TTC549 (cell line): ENCODE measurements around the gene MAP3K20.
"Not testable (repeated sequence)": the region's sequence is repeated elsewhere in the genome, so short reads cannot be mapped to it uniquely, and the experiment has no call there.

Experiments used
- FAIRE-seq: peaks from 2 replicates; lab custom pipeline; 2012; peaks lifted over from hg19 to GRCh38; lab: Jason Lieb, UNC

MAP3K20 gene

GRCh38 chr2:173235947-173236803, 160.5 kb downstream of the MAP3K20 start:
- FAIRE-seq, result no peak

DNA sequence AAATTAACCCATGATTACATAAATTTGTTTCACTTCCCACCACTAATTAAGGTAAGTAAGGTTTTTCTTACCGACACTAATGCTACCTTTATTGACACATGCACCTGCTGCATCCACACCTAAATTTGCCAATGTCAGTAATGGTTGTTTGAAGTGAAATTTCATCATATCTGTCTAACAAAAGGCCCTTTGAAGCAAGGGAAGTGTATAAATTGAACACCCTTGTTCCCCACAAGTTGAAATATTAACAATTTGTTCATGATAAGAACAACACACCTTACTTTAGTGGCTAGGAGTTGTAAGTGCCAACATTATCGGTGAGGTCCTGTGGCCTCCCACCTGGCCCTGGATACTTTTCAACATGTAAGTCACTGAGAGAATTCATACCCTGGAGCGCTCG, 162.7 kb downstream of the MAP3K20 start:
- no peak for FAIRE-seq

DNA sequence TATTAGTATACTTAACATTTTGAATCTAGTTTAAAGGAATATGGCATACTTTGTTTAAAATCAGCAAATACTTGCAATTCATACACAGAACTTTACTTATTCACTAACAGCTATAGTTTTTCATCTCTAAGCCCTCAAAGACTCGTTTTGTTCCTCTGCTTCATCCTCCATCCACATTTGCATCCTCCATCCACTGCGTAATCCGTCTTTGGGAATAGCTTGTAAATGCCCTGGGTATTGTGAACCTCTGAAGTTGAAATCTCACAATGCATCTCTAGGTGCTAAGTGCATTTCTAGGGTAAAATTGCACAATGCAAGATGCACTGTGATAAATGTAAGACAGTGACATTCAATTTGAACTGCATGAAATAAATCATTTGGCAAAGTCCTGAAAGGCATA, 163.2 kb downstream of the MAP3K20 start:
- no peak for FAIRE-seq

- FAIRE-seq, result no peak
Observed at GRCh38 chr2:173239644-173240043, 164.0 kb downstream of the MAP3K20 start.

DNA sequence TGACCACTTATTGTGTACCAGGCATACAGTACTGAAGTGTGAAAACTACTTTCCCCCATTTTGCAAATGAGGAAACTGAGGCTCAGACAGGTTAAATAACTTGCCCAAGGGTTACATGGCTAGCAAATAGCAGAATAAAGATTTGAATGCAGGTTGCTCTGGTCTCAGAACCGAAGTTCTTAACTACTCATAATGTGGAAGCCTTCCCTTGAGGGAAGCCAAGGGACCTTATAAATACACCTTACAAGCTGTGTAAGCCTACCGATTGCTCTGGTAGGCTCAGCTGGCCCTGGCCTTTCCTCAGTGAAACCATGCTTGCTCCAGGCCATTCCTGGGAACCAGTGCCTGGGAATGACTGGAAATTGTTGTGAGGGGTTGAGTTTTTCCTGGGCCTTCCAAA, 164.4 kb downstream of the MAP3K20 start:
- FAIRE-seq, result no peak

- no peak for FAIRE-seq
Observed at GRCh38 chr2:173241643-173242042, 166.0 kb downstream of the MAP3K20 start.

GRCh38 chr2:173247156-173247555, 171.5 kb downstream of the MAP3K20 start:
- FAIRE-seq, result no peak

GRCh38 chr2:173248381-173248780, 172.7 kb downstream of the MAP3K20 start:
- FAIRE-seq, result no peak

DNA sequence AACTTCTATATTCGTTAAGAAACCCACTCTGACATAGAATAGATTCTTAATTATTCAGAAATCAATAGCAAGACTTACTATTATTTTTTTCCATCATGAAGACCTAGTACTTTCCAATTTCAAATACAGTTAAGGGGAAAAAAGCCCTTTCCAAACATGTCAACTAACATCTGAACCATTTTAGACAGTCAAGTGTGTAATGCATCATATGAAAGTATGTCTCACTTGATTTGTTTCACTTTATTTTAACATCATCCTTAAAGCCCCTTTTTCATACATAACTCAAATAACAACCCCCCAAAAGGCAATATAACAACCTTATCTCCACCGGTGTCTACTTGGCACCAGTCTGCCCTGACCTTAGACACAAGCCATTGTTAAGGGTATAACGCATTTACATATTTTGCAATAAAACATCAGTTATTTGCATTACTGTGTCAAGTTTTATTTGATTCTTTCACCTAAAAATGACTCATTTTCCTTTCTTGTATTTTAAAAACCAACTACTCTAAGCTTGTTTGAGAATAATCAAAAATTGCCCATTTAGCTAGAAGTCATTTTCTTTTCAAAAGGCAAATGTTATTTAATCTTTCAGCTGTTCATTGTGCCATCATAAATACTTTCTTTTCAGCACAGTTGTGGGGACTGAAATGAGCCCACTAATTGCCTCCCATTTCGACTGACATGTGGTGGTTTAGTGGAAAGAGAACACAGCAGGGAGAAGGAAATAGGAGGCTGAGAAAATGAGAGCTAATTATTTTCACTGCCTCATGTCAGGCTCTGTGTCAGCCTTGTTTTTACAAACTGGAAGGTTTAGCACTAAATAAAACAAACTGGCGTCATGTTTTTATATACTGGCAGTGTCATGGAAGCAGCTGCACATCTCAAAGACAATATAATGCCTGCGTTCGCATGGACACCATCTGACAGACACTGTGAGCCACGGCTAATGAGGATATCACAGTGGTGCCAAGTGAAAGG, 174.3 kb downstream of the MAP3K20 start:
- FAIRE-seq, result no peak

GRCh38 chr2:173251225-173251624, 175.6 kb downstream of the MAP3K20 start:
- FAIRE-seq, result no peak

DNA sequence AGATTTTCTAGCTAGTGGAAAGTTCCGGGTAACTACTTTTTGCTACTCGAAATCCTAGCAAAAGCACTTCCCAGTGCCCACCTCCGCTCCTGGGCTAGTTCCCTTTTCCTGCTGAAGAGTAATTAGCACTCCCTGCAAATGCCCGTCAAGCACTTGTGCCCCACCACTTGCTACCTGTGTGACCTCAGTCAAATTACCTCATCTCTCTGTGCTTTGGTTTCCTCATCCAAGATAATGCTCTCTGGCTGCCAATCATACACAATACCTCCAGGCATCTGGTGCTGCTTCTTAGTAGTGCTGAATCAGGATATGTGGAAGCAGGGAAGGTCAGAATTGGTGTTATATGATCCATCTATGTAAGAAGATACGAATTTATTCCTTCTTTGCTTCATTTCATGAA, 176.9 kb downstream of the MAP3K20 start:
- no peak for FAIRE-seq

- no peak for FAIRE-seq
Observed at GRCh38 chr2:173254659-173255058, 179.0 kb downstream of the MAP3K20 start.

- no peak for FAIRE-seq
Observed at GRCh38 chr2:173258701-173259100, 183.1 kb downstream of the MAP3K20 start.

DNA sequence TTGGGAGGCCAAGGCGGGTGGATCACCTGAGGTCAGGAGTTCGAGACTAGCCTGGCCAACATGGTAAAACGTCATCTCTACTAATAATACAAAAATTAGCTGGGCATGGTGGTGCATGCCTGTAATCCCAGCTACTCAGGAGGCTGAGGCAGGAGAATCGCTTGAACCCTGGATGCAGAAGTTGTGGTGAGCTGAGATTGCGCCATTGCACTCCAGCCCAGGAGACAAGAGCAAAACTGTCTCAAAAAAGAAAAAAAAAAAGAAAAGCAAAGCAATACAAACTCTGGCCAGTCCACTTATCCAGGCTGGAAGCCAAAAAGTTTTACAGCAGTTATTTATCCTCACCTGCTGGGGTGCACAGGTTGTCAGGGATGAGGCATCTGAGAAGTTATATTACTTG, 186.7 kb downstream of the MAP3K20 start:
- not testable (repeated sequence) for FAIRE-seq

DNA sequence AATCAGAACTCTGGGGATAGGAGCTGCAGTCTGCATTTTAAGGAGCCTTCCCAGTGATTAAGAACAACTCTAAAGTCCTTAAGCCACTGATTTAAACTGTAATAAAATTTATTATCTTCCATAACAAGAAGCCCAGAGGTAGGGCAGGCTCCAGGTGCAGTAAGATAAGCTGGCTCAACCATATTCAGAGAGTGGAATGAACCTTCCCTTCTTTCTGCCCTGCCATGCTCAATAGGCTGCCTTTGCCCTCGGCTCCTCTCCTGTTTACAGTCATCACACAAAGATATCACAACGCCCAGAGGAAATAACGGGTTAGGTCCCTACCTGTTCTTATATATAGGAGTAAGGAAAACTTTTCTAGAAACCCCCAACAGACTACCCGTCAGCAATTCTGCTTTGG, 188.5 kb downstream of the MAP3K20 start:
- FAIRE-seq, result no peak

- no peak for FAIRE-seq
Observed at GRCh38 chr2:173264603-173265366, 189.1 kb downstream of the MAP3K20 start.

DNA sequence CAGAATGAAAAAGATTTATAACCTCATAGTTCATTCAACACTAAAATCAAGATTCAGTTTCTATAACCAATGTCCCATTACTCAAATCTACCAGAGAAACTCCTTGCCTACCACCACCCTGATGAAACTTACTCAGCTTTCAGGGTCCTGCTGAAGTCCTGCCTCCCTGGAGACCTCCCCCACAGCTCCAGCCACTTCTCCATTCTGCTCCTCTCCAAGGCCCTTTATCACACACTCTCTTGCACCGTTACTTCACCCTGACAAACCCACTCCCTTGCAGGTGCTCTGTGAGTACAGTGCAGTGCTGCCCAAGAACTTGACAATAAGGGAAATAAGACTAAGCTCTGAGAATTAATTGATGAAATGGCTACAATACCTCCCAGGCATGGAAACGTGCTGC, 195.5 kb downstream of the MAP3K20 start:
- no peak for FAIRE-seq

DNA sequence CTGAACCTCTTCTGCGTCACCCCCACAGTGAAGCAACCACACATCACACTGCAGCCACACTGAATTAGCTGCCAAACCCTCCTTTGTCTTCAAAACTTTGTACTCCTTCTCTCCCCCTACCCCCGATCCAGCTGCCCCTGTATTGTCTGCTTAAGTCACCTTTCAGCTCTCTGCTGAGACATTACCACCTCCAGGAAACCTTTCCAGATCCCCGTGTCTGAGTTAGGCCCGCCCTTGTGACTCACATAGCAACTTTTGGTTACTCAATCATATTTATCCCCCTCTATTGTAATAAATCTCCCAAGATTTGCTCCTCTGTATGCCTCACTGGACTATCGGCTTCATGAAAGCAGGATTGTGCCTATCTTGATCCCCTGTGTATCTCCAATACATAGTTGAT, 196.2 kb downstream of the MAP3K20 start:
- FAIRE-seq, result no peak

DNA sequence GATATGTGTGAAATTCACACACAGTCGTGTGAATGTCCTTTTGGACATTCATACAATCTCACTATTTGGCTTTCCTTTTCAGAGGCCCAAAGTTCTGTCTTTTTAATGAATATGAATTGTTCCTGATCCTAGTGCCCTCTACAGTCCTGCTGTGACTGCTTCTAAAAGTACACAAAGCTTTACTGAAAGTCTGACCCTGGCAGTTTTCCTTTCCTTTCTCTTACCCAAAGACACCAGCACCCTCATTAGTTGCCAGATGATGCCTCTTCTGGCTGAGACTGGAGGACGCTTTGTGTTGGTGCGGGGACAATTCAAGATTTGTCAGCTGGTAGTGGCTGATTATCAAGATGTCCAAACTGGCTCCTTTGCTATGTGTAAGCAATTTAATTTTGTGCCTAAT, 197.2 kb downstream of the MAP3K20 start:
- FAIRE-seq, result no peak

GRCh38 chr2:173278794-173279526, 203.3 kb downstream of the MAP3K20 start:
- no peak for FAIRE-seq

DNA sequence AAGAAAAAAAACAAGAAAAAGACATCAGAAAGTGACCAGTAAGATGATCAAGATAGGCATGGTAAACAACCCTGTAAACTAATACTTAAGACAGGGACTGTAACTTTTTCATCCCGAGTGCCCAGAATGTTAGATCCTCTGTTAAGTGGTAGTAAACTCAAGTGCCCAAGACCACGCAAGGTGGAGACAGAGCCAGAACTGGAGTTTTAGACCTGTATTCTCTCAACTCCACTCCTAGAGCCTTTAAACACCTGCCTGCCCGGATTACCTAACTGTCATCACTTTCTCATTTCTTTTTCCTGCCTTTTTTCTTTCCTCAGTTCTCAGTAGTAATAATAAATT, 203.9 kb downstream of the MAP3K20 start:
- FAIRE-seq, result no peak

- FAIRE-seq, result no peak
Observed at GRCh38 chr2:173280853-173281252, 205.2 kb downstream of the MAP3K20 start.
